ENCODE data around the gene MAST4.

GRCh38 chr5:66908230-66908629, 312.0 kb downstream of the MAST4 start:
- TF ChIP-seq CTCF (IDR thresholded peaks at IDR 0.05) (no peak), EZH2 (IDR thresholded peaks at IDR 0.05; ENCODE audit: borderline replicate concordance, insufficient read depth, low read depth, low read length, poor library complexity, severe bottlenecking) (no peak)

All from B cell (primary cell).